Hepatocyte (in vitro differentiated cells): ENCODE results near the gene TUNAR.

Source experiments
- CTCF ChIP-seq: fragments of 200-600 bp; sonication (generic); IDR thresholded peaks from 2 replicates; pipeline ENCODE4 v1.5.1; 2016; ENCODE audit warnings: antibody characterized with exemption, mild to moderate bottlenecking; ENCODE audit not compliant: poor library complexity
- EZH2 ChIP-seq: fragments of 200-600 bp; sonication (generic); IDR thresholded peaks from 2 replicates; pipeline ENCODE4 v1.6.1; 2016; ENCODE audit warnings: antibody characterized with exemption, mild to moderate bottlenecking, borderline replicate concordance
- EZH2phosphoT487 ChIP-seq: fragments of 200-600 bp; sonication (generic); IDR thresholded peaks from one replicate; pipeline ENCODE4 v1.6.1; 2018; ENCODE audit warnings: antibody characterized with exemption, mild to moderate bottlenecking, low read depth, moderate library complexity; ENCODE audit not compliant: unreplicated experiment, severe bottlenecking

DNA sequence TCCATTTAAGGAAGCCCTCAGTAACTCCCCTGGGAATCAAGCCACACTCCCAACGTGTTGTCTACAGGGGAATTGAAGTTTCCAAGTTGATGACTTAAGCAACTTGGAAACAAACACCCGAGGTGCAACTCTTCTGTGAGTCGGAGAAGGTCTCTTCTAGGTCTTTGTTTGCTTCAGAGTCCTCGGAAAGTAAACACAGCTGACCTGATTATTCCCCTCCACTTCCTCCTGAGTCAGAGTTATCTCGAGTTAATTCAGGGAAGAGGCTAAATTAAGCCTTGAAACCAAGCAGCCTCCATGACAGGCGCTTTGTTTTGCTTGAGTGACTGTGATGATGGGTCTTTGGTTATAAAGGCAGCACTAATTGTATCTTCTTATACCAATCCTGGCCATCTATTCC is 41.8 kb downstream of the TUNAR start:
- TF ChIP-seq EZH2 (no peak), CTCF (no peak), EZH2phosphoT487 (no peak)
